K562 (cell line): ENCODE measurements around the gene STIM1. TPM values are rescaled to one million over a fixed set of nuclear protein-coding genes. Genes with fewer than 3 reads are reported as not detected.

Experiments used
- ARID4B ChIP-seq: sonication (generic); formaldehyde crosslinking; IDR thresholded peaks from 2 replicates; pipeline ENCODE4 v1.8.0; 2022; ENCODE audit warnings: mild to moderate bottlenecking, missing genetic modification reagents
- FIP1L1 ChIP-seq: fragments of 200-400 bp; formaldehyde crosslinking; IDR thresholded peaks from 2 replicates; pipeline ENCODE4 v1.6.1; 2018; ENCODE audit warnings: mild to moderate bottlenecking, low read depth, low read length; ENCODE audit not compliant: poor library complexity, severe bottlenecking
- ZBTB9 ChIP-seq: fragments of 450-650 bp; formaldehyde crosslinking; IDR thresholded peaks from 2 replicates; pipeline ENCODE4 v1.4.0; 2020; ENCODE audit warnings: mild to moderate bottlenecking, moderate library complexity
- polyA plus RNA-seq, 8 experiments: library from polyadenylated mRNA; depleted of rRNA in 4 of 8; stranded (reverse) in 5 of 8; unstranded in 3 of 8; fragments of >200 nt; fragmentation: Nextera tagmentation in 2 of 8; fragmentation: Illumina TruSeq in 1 of 8; extraction: Ambion mirVana in 2 of 8; extraction: Trizol in 1 of 8; gene quantifications; 2 replicates each; pipeline versions ENCODE4 v1.2.1 to v1.2.3, GENCODE V29; 2011 to 2014; ENCODE audit warnings: inconsistent platforms in 1 of 8, missing spikeins in 1 of 8
- total RNA-seq, 7 experiments: library from RNA; depleted of rRNA in 6 of 7; stranded (reverse); fragments of >200 nt in 6 of 7; fragmentation: Illumina TruSeq in 2 of 7; extraction: Trizol in 2 of 7; gene quantifications; 2 replicates each; pipeline versions ENCODE4 v1.2.1 to v1.2.3, GENCODE V29; 2011 to 2021; ENCODE audit warnings: low replicate concordance in 1 of 7

The STIM1 gene
- total and polyA plus RNA-seq, 9 of the 15 experiments (the other 6 are each of a cell fraction or from before 2014, with no cell fraction given) = 7.7 to 50.5 (median 22.5) TPM

- TF ChIP-seq ZBTB9 (CRISPR knock-in tag) (no peak), ARID4B (no peak), FIP1L1 (no peak)
Measured at GRCh38 chr11:3808861-3809623, 46.4 kb upstream of the STIM1 start (continued).
